ENCODE results near the gene LNX1. TPM values are rescaled to one million over a fixed set of nuclear protein-coding genes. Genes with fewer than 3 reads are reported as not detected.

The LNX1 gene
- polyA plus RNA-seq, 1 donor (not counting 4 experiments of a cell fraction or from before 2014, with no cell fraction given), result 0.22 TPM

DNA sequence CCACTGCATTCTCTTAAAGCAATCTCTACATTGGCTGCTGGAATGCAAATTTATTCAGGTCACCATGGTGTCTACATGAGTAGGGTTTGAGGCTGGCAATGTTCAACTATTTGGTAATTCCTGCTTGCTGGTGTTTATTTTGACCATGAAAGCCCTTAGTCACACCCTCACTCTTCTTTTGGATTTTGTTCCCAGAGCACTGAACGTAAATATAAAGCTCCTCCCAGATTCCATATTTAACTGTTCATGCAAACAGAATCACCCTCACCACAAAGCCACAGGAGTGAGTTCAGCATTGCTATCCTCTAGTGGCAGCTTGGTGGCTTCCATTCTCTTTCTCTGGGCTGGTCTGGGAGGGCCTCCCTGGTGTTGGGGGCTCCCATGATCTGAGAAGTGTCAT is 82.8 kb downstream of the LNX1 start:
- Histone ChIP-seq H2AFZ (ENCODE audit: control insufficient read depth, low read length) (no peak overlapping the region), H3K36me3 (ENCODE audit: control insufficient read depth in 2 of 2, extremely low read depth in 1 of 2, insufficient read depth in 2 of 2, low read length in 2 of 2) (no peaks in the 10 kb centered on the region), H3K9me1 (ENCODE audit: control insufficient read depth, extremely low read depth, insufficient read depth, low read length) (no peaks in the 10 kb centered on the region), H3K27ac (ENCODE audit: control insufficient read depth, insufficient read depth, low read length) (no peak overlapping the region), H3K4me1 (ENCODE audit: control insufficient read depth, extremely low read depth, insufficient read depth, low read length) (no peaks in the 10 kb centered on the region), H3K79me2 (ENCODE audit: control insufficient read depth, insufficient read depth, low read length) (no peaks in the 10 kb centered on the region), H3K27me3 (ENCODE audit: control insufficient read depth, extremely low read depth, insufficient read depth, low read length) (no peaks in the 10 kb centered on the region), H3K4me3 (ENCODE audit: control insufficient read depth in 2 of 3, extremely low read depth in 1 of 3, insufficient read depth in 2 of 3, low read depth in 1 of 3, low read length in 3 of 3) (no peak overlapping the region), H4K20me1 (ENCODE audit: control insufficient read depth, extremely low read depth, insufficient read depth, low read length) (no peaks in the 10 kb centered on the region), H3K9me3 (ENCODE audit: control insufficient read depth, low read depth, low read length) (no peaks in the 10 kb centered on the region), H3K4me2 (ENCODE audit: control insufficient read depth, extremely low read depth, insufficient read depth, low read depth, low read length) (no peak overlapping the region), H3K9ac (ENCODE audit: control insufficient read depth, extremely low read depth, insufficient read depth, low read length) (no peak overlapping the region)
- dilution Hi-C loops (cut with MboI; ENCODE audit: extremely low pct_ligation_motif_present, low sequenced_read_pairs), result no loop called here
- DNase-seq (ENCODE audit: low read depth, low spot score) (no peak), FAIRE-seq (no peak)
- no peak for TF ChIP-seq EZH2 (IDR thresholded peaks at IDR 0.05; ENCODE audit: low read length)
- TF ChIP-seq, protein P1, sequence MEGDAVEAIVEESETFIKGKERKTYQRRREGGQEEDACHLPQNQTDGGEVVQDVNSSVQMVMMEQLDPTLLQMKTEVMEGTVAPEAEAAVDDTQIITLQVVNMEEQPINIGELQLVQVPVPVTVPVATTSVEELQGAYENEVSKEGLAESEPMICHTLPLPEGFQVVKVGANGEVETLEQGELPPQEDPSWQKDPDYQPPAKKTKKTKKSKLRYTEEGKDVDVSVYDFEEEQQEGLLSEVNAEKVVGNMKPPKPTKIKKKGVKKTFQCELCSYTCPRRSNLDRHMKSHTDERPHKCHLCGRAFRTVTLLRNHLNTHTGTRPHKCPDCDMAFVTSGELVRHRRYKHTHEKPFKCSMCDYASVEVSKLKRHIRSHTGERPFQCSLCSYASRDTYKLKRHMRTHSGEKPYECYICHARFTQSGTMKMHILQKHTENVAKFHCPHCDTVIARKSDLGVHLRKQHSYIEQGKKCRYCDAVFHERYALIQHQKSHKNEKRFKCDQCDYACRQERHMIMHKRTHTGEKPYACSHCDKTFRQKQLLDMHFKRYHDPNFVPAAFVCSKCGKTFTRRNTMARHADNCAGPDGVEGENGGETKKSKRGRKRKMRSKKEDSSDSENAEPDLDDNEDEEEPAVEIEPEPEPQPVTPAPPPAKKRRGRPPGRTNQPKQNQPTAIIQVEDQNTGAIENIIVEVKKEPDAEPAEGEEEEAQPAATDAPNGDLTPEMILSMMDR (optimal IDR thresholded peaks at IDR 0.05 in 1 of 3, IDR thresholded peaks at IDR 0.05 in 1 of 3, conservative IDR thresholded peaks at IDR 0.05 in 1 of 3; ENCODE audit: extremely low read depth in 1 of 3, insufficient read depth in 2 of 3, low read length in 3 of 3), result no peak

DNA sequence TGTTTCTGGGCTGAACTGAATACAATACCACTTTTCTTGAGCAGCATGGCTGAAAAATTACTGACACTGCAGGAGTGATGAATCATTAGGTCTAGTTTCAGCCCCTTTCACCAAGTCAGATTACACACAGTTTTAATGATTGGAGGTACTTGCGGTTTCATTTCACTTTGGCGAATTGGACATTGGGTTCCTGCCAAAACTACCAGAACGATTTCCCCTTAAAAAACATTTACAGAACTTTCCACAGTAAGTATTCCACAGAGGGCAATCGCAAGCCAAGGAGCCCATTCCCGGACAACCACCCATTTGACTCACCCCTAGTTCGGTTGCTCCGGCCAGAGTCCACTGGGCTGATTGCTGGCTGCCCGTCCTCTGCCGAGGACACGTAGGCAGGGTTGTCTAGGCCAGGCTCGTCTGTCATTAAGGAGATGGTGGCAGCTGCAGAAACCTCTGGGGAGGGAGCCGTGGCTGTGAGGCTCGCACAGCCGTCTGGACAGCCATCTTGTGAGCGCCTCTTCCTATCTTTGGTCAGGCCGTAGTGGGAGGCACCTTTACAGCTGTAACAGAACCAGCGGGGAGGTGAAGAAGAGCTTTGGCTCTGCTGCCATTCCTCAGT is 83.5 kb downstream of the LNX1 start:
- dilution Hi-C loops (cut with MboI; ENCODE audit: extremely low pct_ligation_motif_present, low sequenced_read_pairs), result no loop called here
- no peak overlapping the region for H3K4me2 ChIP-seq (ENCODE audit: control insufficient read depth, extremely low read depth, insufficient read depth, low read depth, low read length)

More for the DNA sequence above, 83.5 kb downstream of the LNX1 start:
- H4K20me1 ChIP-seq (ENCODE audit: control insufficient read depth, extremely low read depth, insufficient read depth, low read length), result no peaks in the 10 kb centered on the region
- no peaks in the 10 kb centered on the region for H3K9me3 ChIP-seq (ENCODE audit: control insufficient read depth, low read depth, low read length)
- H3K79me2 ChIP-seq (ENCODE audit: control insufficient read depth, insufficient read depth, low read length), result no peaks in the 10 kb centered on the region
- H3K9ac ChIP-seq (ENCODE audit: control insufficient read depth, extremely low read depth, insufficient read depth, low read length), result no peak overlapping the region
- no peaks in the 10 kb centered on the region for H3K4me1 ChIP-seq (ENCODE audit: control insufficient read depth, extremely low read depth, insufficient read depth, low read length)
- FAIRE-seq (no peak), DNase-seq (ENCODE audit: low read depth, low spot score) (no peak)
- no peak for TF ChIP-seq EZH2 (IDR thresholded peaks at IDR 0.05; ENCODE audit: low read length)
- TF ChIP-seq, protein P1 (optimal IDR thresholded peaks at IDR 0.05 in 1 of 3, IDR thresholded peaks at IDR 0.05 in 1 of 3, conservative IDR thresholded peaks at IDR 0.05 in 1 of 3; ENCODE audit: extremely low read depth in 1 of 3, insufficient read depth in 2 of 3, low read length in 3 of 3), result no peak
- H3K27ac ChIP-seq (ENCODE audit: control insufficient read depth, insufficient read depth, low read length), result no peak overlapping the region
- H3K27me3 ChIP-seq (ENCODE audit: control insufficient read depth, extremely low read depth, insufficient read depth, low read length), result no peaks in the 10 kb centered on the region
- no peaks in the 10 kb centered on the region for H3K9me1 ChIP-seq (ENCODE audit: control insufficient read depth, extremely low read depth, insufficient read depth, low read length)
- no peaks in the 10 kb centered on the region for H3K36me3 ChIP-seq (ENCODE audit: control insufficient read depth in 2 of 2, extremely low read depth in 1 of 2, insufficient read depth in 2 of 2, low read length in 2 of 2)
- no peak overlapping the region for H2AFZ ChIP-seq (ENCODE audit: control insufficient read depth, low read length)
- H3K4me3 ChIP-seq (ENCODE audit: control insufficient read depth in 2 of 3, extremely low read depth in 1 of 3, insufficient read depth in 2 of 3, low read depth in 1 of 3, low read length in 3 of 3), result no peak overlapping the region
